GM12864 (cell line): ENCODE measurements around the gene ERLEC1.

ENCODE experiments used
- DNase-seq: peaks from one replicate; pipeline ENCODE4 v3.0.0-alpha.2; 2011; ENCODE audit warnings: low read depth
- H3K4me3 ChIP-seq: 2 replicates; pipeline ENCODE4 v1.5.1; 2011; ENCODE audit warnings: mild to moderate bottlenecking, low read depth, low read length, control low read depth
- TF ChIP-seq, protein P1 (sequence below): IDR thresholded peaks from 2 replicates; pipeline ENCODE4 v1.5.1; 2011; ENCODE audit warnings: low read depth, mild to moderate bottlenecking, moderate library complexity, low read length, control low read depth, inconsistent platforms; ENCODE audit errors: missing control alignments

The ERLEC1 gene

DNA sequence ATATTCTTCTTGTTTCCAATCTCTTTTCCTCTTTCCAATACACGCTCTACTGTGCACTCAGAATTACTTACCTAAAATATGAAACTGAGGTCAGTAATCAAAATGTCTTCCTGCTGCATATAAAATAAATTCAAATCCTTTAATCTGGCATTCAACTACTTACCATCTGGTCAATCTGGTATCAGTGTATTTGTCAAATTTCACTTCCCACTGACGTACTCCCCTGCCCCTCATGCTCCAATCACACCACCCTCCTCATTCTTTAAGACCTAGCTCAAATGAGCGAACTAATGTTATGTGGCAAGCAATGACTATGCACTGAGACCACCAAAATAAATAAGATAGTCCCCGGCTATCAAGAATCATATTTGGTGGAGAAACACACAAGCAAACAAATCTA is 6.8 kb upstream of the ERLEC1 start:
- DNase-seq: no peak
- TF ChIP-seq, protein P1, sequence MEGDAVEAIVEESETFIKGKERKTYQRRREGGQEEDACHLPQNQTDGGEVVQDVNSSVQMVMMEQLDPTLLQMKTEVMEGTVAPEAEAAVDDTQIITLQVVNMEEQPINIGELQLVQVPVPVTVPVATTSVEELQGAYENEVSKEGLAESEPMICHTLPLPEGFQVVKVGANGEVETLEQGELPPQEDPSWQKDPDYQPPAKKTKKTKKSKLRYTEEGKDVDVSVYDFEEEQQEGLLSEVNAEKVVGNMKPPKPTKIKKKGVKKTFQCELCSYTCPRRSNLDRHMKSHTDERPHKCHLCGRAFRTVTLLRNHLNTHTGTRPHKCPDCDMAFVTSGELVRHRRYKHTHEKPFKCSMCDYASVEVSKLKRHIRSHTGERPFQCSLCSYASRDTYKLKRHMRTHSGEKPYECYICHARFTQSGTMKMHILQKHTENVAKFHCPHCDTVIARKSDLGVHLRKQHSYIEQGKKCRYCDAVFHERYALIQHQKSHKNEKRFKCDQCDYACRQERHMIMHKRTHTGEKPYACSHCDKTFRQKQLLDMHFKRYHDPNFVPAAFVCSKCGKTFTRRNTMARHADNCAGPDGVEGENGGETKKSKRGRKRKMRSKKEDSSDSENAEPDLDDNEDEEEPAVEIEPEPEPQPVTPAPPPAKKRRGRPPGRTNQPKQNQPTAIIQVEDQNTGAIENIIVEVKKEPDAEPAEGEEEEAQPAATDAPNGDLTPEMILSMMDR: no peak
- H3K4me3 ChIP-seq: no peak overlapping the region

DNA sequence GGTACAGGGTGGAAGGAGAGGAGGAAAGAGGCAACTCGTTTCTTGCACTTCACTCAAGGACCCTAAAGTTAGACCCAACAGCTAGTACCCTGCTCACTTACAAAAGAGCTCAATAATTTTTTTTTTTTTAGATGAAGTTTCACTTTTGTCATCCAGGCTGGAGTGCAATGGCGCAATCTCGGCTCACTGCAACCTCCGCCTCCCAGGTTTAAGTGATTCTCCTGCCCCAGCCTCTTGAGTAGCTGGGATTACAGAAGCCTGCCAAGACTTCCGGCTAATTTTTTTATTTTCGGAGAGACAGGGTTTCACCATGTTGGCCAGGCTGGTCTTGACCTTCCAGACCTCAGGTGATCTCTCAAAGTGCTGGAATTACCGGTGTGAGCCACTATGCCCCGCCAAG is 4.2 kb upstream of the ERLEC1 start:
- no peak for DNase-seq
- H3K4me3 ChIP-seq: no peak overlapping the region
- TF ChIP-seq, protein P1: no peak

DNA sequence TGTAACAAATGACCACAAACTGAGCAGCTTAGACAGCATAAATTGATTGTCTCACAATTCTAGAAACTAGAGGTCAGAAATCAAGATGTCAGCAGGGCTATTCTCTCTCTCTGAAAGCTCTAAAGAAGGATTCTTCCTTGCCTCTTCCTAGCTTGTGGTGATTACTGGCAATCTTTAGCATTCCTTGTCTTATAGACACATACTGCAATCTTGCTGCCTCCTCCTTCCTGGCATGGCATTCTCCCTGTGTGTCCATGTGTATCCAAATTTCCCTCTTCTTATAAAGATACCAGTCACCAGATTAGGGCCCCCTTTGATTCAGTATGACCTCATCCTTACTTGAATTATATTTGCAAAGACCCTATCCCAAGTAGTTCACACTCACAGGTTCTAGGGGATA is 2.4 kb upstream of the ERLEC1 start:
- TF ChIP-seq, protein P1: no peak
- no peak overlapping the region; the same call in 1 of the 2 replicates for H3K4me3 ChIP-seq
- DNase-seq: no peak

DNA sequence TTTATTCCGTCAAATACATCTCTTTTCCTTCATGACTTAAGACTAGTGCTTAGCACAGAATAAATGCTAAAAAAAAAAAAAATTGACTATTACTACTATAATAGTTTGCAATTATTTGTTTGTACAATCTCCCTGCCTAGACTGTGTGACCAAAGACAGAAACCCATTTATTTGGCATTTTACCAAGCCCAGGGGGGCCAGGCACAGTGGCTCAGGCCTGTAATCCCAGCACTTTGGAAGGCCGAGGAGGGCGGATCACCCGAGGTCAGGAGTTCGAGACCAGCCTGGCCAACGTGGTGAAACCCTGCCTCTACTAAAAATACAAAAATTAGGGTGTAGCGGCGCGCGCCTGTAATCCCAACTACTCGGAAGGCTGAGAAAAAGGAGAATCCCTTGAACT is 1.5 kb upstream of the ERLEC1 start:
- DNase-seq: no peak
- H3K4me3 ChIP-seq: peak overlapping the region; percentile 74; the same call in 1 of the 2 replicates
- TF ChIP-seq, protein P1: no peak

DNA sequence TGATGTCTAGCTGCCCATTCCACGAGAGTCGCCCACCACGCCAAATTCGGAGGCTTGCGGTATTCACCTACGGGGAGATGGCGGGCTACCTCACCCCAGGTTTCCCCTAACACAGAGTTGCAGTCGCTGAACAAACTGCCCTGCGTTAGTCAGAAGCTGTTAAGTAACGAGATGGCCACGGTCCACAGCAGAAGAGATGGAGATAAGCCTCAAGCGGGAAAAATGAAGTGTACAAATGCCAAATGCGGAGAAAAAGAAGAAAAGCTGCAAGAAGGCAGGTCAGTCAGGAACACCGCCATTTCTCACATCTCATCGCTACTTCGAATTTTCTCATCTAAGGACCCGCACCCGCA is 516 bp upstream of the ERLEC1 start:
- DNase-seq: no peak

DNA sequence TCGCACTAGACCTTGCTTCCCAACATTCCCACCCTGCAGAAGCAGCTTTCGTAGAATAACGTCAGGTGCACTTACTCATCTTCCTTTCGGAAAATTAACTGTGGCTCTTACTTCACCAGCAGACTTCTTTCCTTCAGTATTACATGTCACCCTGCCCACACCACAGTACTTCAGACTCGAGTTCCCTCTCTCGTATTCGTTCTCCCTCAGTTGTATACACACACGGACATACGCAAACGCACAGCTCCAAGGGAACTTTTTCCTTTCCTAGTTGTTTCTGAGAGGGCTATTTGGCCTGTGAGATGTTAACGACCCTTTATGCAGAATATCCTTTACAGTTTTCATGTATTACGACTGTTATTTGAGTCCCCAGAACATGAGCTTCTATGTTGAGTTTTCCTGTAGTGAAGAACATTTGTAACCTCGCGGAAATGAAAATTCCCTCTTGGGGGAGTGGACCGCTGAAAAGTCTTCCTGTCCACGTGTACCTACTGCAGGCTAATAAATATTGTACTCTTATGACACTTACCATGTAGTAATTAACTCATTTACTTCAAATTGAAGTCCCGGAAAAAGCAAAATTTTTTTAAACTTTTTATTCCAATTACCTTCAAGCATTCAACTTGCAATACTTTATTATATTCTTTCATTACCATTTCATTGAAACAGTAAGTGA is 908 bp downstream of the ERLEC1 start:
- no peak for DNase-seq
- H3K4me3 ChIP-seq: peak overlapping the region; percentile 74

More for the DNA sequence above, 516 bp upstream of the ERLEC1 start:
- peak overlapping the region; percentile 74 for H3K4me3 ChIP-seq
- TF ChIP-seq, protein P1: no peak

More for the DNA sequence above, 908 bp downstream of the ERLEC1 start:
- TF ChIP-seq, protein P1: no peak
